ENCODE results near the gene ABL1.

ABL1 gene

GRCh38 chr9:130934702-130935647 lies 99.9 kb downstream of the ABL1 start:
- DNase-seq, result no peak

DNA sequence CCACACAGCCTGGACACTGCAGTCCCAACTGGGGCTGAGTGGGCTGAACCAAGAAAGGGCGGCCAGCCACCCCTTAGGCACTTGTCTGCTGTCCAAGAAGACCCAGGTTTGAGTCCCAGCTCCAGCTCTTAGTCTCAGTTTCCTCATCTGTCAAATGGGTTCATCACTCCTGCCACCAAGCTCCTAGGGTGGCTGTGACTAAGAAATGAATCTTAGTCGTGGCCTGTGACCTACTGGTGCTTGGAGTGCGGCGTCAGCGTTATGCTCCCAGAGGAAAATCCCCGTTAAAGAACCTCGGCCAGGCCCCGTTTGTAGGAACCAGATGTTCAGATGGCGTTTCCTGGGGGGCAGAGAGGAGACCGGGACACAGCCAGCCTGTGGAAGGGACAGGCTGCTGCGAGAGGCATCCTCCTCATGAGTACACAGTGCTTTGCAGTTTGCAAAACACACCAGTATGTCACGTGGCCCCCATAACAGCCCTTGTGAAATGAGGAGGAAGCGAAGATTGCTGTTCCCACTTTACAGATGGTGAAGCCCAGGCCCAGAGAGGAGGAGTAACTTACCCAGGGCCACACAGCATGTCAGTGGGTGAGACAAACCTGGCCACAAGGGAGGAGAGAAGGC lies 100.7 kb downstream of the ABL1 start:
- no peak for DNase-seq

DNA sequence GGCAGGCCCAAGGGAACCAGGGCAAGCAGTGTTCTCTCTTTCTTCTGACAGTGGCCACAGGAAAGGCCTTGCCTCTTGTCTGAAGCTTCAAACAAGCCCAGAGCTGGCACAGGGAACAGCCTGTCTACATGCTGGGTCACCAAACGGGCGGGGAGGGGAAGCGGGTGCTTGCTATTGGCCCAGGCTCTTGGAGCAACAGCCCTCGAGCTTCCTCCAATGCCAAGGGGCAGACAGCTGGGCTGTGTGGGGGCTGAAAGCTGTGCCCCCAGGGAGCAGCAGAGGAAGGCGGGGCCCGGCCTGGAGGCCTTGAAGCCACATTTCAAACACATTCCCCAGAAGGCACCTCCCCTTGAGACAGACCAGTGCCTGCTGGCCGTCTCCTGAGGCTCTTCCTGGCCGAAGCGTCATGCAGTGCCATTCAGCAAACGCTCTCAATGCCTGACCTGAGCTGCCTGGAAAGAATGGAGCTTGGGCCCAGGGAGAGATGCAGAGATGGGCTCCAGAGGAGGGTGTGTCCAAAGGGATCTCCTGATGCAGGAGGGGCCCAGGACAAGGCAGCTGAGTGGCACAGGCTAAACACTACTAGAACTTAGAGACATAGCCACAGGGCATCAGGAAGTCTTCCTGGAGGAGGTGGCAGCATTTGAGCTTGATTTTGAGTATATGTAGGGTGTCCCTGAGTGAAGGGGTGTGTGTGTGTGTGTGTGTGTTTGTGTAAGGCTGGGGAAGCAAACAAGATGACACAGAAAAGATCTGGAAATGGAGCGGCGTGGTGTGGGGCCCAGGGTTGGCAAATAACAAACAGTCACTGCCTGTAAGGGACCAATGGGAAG lies 101.4 kb downstream of the ABL1 start:
- DNase-seq, result no peak
